Glomerular visceral epithelial cell (primary cell): Measurements from ENCODE around the gene CCDC195.
"Not testable (repeated sequence)": the region's sequence is repeated elsewhere in the genome, so short reads cannot be mapped to it uniquely, and the experiment has no call there.

Source experiments
- DNase-seq: peaks from one replicate; pipeline ENCODE4 v3.0.0-alpha.2; 2016; ENCODE audit errors: extremely low spot score

CCDC195 gene

DNA sequence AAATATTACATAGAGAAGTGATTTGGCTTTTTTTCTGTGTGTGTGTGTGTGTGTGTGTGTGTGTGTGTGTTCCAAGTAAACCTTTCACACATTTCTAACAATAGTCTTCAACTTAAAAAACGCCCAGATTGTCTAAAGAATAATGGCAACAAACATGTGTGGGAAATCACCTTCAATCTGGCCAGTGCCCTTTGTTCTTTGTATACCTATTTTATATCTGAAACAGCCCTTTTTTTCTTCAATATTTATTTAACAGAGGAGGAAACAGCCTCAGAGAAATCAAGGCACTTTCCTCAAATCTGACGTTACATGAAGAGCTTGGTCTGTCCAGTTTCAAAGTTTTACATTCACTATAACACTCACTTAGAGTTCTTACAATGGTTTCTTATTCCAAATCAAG is 25.3 kb downstream of the CCDC195 start:
- no peak for DNase-seq

- no peak for DNase-seq
Observed at GRCh38 chr2:224689539-224689938, 26.6 kb downstream of the CCDC195 start.

DNA sequence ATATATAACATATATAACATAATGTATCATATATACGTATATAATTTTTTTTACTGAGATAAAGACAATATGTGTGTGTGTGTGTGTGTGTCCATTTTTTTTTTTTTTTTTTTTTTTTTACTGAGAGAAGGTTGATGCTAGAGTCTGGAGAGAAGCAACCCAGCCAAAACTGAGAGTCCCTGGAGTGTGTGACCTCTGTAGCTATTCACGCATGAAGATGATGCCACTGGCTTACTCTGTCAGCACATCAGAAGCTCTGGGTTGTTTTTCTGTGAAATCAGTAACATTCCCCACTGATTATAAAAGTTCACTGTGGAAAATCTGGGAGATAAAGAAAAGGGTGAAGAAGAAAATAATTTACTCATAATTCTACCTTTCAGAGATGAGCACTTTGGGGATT is 27.2 kb downstream of the CCDC195 start:
- peak; percentile 16 for DNase-seq

DNA sequence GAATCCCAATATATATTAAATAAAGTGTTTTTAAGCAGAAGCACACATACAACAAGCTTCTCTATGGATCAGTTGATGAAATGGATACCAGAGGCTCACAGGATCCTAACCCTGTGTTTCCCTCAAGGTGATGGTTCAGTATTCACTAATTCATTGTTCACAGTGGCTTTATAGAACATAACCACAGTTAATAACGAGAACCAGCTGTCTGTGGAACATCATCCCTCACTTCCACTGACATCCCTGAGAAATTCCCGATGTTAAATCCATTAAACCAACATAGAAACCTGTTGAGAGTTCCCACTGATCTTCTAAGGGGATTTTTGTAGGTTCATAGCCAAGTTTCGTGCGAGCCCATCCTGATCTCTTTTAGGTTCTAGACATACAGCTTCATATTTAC is 29.0 kb downstream of the CCDC195 start:
- DNase-seq, result no peak

- DNase-seq, result no peak
Observed at GRCh38 chr2:224685121-224685520, 31.0 kb downstream of the CCDC195 start.

DNA sequence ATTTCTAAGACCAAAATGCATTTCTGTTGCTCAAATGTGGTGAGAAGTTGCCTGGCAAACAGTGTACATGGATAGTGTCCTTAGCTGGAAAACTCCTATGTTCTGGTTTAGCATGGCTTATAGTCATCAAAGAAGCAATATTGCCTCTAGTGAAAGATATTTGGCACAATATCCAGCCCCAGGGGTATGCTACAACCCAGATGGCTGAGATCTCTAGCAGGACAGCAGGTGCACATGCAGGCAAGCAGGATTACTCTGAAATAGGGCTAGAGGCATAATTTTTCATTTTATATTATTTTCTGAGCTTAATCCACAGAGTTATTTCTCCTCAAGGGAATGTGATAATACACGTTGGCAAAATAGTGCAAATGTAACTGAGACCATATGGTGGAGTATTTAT is 34.0 kb downstream of the CCDC195 start:
- no peak for DNase-seq

DNA sequence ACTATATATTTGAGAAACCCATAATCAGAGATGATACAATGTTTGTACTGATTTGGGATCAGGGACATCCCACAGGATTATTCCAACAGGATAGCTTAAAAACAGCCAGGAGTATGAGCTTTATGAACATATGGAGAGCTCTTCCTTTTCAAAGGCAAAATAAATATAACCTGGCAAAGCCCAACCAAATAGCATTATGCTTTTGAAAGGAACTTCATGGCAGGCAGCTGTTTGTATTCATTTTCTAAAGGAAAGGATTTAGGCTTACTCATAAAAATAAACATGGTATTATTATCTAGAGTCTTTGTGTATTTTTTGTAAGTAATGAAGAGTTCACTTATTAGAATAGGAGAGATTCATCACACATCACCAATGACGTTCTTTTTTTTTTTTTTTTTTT is 44.4 kb downstream of the CCDC195 start:
- DNase-seq, result no peak

DNA sequence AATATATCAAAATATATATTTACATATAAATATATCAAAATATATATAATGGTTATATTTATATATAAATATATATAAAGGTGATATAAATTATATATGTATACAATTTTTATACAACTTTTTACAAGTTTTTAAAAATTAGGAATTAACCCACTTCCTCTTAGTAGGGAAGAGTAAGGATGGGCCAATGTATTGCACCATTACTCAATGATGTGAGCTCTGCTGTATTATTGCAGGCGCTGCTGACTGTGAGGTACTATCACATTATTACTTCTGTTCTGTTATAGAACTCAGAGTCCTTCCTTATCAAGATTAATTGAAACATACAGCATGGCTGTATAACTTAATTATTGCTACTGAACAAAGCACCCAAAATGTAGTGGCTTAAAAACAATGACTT is 46.0 kb downstream of the CCDC195 start:
- no peak for DNase-seq

GRCh38 chr2:224669449-224669848 is 46.7 kb downstream of the CCDC195 start:
- no peak for DNase-seq

GRCh38 chr2:224668123-224668909 is 47.8 kb downstream of the CCDC195 start:
- DNase-seq, result no peak

DNA sequence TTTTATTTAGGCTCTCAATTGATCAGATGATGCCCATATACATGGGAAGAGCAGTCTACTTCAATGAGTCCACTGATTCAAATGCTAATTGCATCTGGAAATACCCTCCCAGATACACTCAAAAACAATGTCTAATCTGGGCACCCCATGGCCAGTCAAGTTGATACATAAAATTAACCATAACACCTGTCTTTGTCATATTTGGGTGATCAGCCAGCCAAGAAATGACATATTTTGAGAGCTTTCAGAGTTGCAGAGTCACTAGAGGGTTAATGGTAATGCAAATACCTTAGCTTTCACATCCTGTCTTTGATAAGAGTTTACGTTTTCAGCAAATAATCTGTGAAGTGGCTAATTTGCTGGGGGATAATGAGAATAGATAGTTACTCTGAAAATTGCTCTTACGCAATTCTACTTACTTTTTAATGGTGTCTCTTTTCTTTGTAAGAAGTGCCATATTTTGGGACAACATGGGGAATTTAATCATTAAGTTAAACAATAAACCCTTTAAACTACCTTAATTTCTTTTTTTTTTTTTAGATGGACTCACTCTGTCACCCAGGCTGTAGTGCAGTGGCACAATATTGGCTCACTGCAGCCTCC is 49.1 kb downstream of the CCDC195 start:
- DNase-seq, result no peak

DNA sequence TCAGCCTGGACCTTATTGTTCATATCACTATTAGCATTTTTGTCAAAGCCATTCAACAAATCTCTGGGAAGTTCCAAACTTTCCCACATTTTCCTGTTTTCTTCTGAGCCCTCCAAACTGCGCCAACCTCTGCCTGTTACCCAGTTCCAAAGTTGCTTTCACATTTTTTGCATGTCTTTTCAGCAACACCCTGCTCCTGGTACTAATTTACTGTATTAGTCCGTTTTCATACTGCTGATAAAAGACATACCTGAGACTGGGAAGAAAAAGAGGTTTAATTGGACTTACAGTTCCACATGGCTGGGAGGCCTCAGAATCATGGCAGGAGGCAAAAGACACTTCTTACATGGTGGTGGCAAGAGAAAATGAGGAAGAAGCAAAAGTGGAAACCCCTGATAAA is 52.8 kb downstream of the CCDC195 start:
- DNase-seq, result not testable (repeated sequence)

DNA sequence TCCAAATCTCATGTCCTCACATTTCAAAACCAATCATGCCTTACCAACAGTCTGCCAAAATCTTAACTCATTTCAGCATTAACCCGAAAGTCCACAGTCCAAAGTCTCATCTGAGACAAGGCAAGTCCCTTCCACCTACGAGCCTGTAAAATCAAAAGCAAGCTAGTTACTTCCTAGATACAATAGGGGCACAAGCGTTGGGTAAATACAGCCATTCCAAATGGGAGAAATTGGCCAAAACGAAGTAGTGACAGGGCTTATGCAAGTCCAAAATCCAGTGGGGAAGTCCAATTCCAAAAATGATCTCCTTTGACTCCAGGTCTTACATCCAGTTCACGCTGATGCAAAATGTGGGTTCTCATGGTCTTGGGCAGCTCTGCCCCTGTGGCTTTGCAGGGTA is 54.5 kb downstream of the CCDC195 start:
- DNase-seq, result not testable (repeated sequence)

- no peak for DNase-seq
Observed at GRCh38 chr2:224659714-224660113, 56.5 kb downstream of the CCDC195 start.

GRCh38 chr2:224658780-224659405 is 57.3 kb downstream of the CCDC195 start:
- DNase-seq, result no peak

- no peak for DNase-seq
Observed at GRCh38 chr2:224657349-224657748, 58.8 kb downstream of the CCDC195 start.

- no peak for DNase-seq
Observed at GRCh38 chr2:224655006-224655537, 61.1 kb downstream of the CCDC195 start.
